Hepatocyte (in vitro differentiated cells): ENCODE results near the gene GRM4.

Source experiments
- CTCF ChIP-seq: fragments of 200-600 bp; sonication (generic); IDR thresholded peaks from 2 replicates; pipeline ENCODE4 v1.5.1; 2016; ENCODE audit warnings: antibody characterized with exemption, mild to moderate bottlenecking; ENCODE audit not compliant: poor library complexity
- EZH2 ChIP-seq: fragments of 200-600 bp; sonication (generic); IDR thresholded peaks from 2 replicates; pipeline ENCODE4 v1.6.1; 2016; ENCODE audit warnings: antibody characterized with exemption, mild to moderate bottlenecking, borderline replicate concordance
- EZH2phosphoT487 ChIP-seq: fragments of 200-600 bp; sonication (generic); IDR thresholded peaks from one replicate; pipeline ENCODE4 v1.6.1; 2018; ENCODE audit warnings: antibody characterized with exemption, mild to moderate bottlenecking, low read depth, moderate library complexity; ENCODE audit not compliant: unreplicated experiment, severe bottlenecking

- TF ChIP-seq EZH2phosphoT487 (no peak), CTCF (no peak), EZH2 (no peak)
These were observed 141.2 kb downstream of the GRM4 start for GRCh38 chr6:34004706-34005105.
